ENCODE data around the gene EGFR.

- TF ChIP-seq, protein P1, sequence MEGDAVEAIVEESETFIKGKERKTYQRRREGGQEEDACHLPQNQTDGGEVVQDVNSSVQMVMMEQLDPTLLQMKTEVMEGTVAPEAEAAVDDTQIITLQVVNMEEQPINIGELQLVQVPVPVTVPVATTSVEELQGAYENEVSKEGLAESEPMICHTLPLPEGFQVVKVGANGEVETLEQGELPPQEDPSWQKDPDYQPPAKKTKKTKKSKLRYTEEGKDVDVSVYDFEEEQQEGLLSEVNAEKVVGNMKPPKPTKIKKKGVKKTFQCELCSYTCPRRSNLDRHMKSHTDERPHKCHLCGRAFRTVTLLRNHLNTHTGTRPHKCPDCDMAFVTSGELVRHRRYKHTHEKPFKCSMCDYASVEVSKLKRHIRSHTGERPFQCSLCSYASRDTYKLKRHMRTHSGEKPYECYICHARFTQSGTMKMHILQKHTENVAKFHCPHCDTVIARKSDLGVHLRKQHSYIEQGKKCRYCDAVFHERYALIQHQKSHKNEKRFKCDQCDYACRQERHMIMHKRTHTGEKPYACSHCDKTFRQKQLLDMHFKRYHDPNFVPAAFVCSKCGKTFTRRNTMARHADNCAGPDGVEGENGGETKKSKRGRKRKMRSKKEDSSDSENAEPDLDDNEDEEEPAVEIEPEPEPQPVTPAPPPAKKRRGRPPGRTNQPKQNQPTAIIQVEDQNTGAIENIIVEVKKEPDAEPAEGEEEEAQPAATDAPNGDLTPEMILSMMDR (IDR thresholded peaks at IDR 0.05): no peak
- no peak for TF ChIP-seq POLR2A (IDR thresholded peaks at IDR 0.05)
Measured at GRCh38 chr7:55108401-55108800, 89.6 kb downstream of the EGFR start.

Measured in uterus (tissue), 2 donors.